Hematopoietic multipotent progenitor cell treated with erythropoietin and hydrocortisone succinate and interleukin-3 and kit ligand, for 6 days (in vitro differentiated cells): ENCODE results near the gene PALLD.
"Not testable (repeated sequence)": the region's sequence is repeated elsewhere in the genome, so short reads cannot be mapped to it uniquely, and the experiment has no call there.

Source experiments
- DNase-seq: peaks from one replicate; pipeline ENCODE4 v3.0.0-alpha.2; 2015

The PALLD gene

GRCh38 chr4:168496834-168497233, at the start of gene PALLD:
TSS of gene PALLD (plus strand) at chr4:168497052.
- DNase-seq: no peak

GRCh38 chr4:168449063-168449462, 47.8 kb upstream of the PALLD start:
- not testable (repeated sequence) for DNase-seq

- DNase-seq: peak; percentile 32
These were observed 47.0 kb upstream of the PALLD start for GRCh38 chr4:168449719-168450452.

- DNase-seq: no peak
These were observed 45.5 kb upstream of the PALLD start for GRCh38 chr4:168451331-168451730.

- peak; percentile 14 for DNase-seq
These were observed 45.0 kb upstream of the PALLD start for GRCh38 chr4:168451744-168452390.

- no peak for DNase-seq
These were observed 43.7 kb upstream of the PALLD start for GRCh38 chr4:168453146-168453545.

- not testable (repeated sequence) for DNase-seq
These were observed 38.6 kb upstream of the PALLD start for GRCh38 chr4:168458256-168458655.

- no peak for DNase-seq
These were observed 35.0 kb upstream of the PALLD start for GRCh38 chr4:168461821-168462220.

- DNase-seq: no peak
These were observed 23.9 kb upstream of the PALLD start for GRCh38 chr4:168472920-168473319.

GRCh38 chr4:168474660-168475320, 22.1 kb upstream of the PALLD start:
- no peak for DNase-seq

GRCh38 chr4:168475745-168476144, 21.1 kb upstream of the PALLD start:
- peak; percentile 44 for DNase-seq

- DNase-seq: no peak
These were observed 18.0 kb upstream of the PALLD start for GRCh38 chr4:168478868-168479267.

GRCh38 chr4:168480931-168481611, 15.8 kb upstream of the PALLD start:
- peak; percentile 94 for DNase-seq

GRCh38 chr4:168483811-168484210, 13.0 kb upstream of the PALLD start:
- no peak for DNase-seq

- DNase-seq: no peak
These were observed 12.2 kb upstream of the PALLD start for GRCh38 chr4:168484626-168485025.

- DNase-seq: no peak
These were observed 11.5 kb upstream of the PALLD start for GRCh38 chr4:168485156-168485910.

GRCh38 chr4:168486912-168487281, 10.0 kb upstream of the PALLD start:
- peak; percentile 82 for DNase-seq

GRCh38 chr4:168487282-168488035, 9.4 kb upstream of the PALLD start:
- DNase-seq: no peak

- DNase-seq: peak; percentile 24
These were observed 8.0 kb upstream of the PALLD start for GRCh38 chr4:168488869-168489274.

- DNase-seq: no peak
These were observed 7.2 kb upstream of the PALLD start for GRCh38 chr4:168489616-168490015.

- DNase-seq: no peak
These were observed 6.1 kb upstream of the PALLD start for GRCh38 chr4:168490711-168491110.

- DNase-seq: no peak
These were observed 5.3 kb upstream of the PALLD start for GRCh38 chr4:168491563-168491962.
